Adrenal gland (tissue), 5 donors: ENCODE measurements around the gene CASKIN2.

Experiments used
- POLR2A ChIP-seq, 2 donors: fragments of 450-650 bp; IDR thresholded peaks; one replicate each; pipeline ENCODE4 v1.6.1; 2017; ENCODE audit warnings: antibody characterized with exemption in 2 of 2, mild to moderate bottlenecking in 2 of 2, moderate library complexity in 1 of 2
- TF ChIP-seq, protein P1 (sequence below), 6 experiments: fragments of 450-650 bp in 4 of 6; fragments of 200-600 bp in 2 of 6; sonication (generic) in 1 of 6; IDR thresholded peaks; 1 replicate in 5 of 6; 2 replicates in 1 of 6; pipeline versions ENCODE4 v1.5.1 to v1.8.0; 2016 to 2021; ENCODE audit warnings: antibody characterized with exemption in 6 of 6, mild to moderate bottlenecking in 2 of 6, moderate library complexity in 1 of 6
- donor health status: DM: no; HTN: no; CAD: no.

DNA sequence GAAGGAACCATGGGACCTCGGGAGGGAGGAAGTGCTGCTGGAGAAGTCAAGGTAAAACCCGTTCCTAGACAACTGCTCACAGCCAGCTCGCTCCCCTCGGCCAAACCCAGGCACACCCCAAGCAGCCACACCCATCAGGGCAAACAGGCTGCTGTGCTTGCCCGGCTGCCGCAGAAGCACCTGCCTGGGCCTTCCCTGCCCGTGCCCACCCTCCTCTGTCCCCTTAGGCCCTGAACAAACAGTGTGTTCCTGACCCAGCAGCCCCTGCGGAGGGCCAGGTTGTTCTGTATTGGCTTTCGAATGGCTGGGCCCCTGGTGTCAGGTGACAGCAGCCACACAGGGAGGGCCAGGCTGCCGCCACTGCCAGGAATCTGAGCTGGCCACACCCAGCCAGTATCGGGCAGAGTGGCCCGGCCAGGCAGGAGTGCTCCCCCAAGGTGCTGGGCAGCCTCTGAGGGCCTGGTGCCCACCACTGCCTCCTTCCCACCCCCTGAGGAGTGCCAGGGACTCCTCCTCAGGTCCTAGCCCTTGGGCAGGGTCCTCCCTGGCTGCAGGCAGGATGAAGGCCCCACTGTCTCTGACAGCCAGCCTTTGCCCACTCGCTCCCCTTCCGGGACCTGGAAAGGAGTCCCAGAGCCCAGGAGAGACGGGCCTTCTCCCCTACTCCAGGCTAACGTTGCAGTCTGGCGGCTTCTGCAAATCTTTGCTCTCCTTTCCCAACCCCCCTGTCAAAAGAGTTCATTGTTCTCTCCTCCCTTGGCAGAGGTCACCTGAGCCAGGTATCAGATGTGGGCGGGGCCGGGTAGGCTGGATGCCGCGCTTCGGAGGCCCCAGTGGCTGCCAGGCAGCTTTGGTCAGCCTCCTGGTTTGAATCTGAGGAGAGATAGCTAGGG lies 34.2 kb upstream of the CASKIN2 start:
- no peak for TF ChIP-seq POLR2A (IDR thresholded peaks at IDR 0.05)
- TF ChIP-seq, protein P1, sequence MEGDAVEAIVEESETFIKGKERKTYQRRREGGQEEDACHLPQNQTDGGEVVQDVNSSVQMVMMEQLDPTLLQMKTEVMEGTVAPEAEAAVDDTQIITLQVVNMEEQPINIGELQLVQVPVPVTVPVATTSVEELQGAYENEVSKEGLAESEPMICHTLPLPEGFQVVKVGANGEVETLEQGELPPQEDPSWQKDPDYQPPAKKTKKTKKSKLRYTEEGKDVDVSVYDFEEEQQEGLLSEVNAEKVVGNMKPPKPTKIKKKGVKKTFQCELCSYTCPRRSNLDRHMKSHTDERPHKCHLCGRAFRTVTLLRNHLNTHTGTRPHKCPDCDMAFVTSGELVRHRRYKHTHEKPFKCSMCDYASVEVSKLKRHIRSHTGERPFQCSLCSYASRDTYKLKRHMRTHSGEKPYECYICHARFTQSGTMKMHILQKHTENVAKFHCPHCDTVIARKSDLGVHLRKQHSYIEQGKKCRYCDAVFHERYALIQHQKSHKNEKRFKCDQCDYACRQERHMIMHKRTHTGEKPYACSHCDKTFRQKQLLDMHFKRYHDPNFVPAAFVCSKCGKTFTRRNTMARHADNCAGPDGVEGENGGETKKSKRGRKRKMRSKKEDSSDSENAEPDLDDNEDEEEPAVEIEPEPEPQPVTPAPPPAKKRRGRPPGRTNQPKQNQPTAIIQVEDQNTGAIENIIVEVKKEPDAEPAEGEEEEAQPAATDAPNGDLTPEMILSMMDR (IDR thresholded peaks at IDR 0.05): no peak
